Stimulated activated CD8-positive, alpha-beta memory T cell treated with anti-CD3 and anti-CD28 coated beads, Interleukin-2, amount 100 ng/mL, for 1 hour (primary cell): ENCODE data around the gene GTF2H2.
"Not testable (repeated sequence)": the region's sequence is repeated elsewhere in the genome, so short reads cannot be mapped to it uniquely, and the experiment has no call there.

ENCODE experiments used
- DNase-seq, 2 donors: peaks; one replicate each; pipeline ENCODE4 v3.0.0-alpha.2; 2020; ENCODE audit warnings: low read depth in 2 of 2

GTF2H2 gene

DNA sequence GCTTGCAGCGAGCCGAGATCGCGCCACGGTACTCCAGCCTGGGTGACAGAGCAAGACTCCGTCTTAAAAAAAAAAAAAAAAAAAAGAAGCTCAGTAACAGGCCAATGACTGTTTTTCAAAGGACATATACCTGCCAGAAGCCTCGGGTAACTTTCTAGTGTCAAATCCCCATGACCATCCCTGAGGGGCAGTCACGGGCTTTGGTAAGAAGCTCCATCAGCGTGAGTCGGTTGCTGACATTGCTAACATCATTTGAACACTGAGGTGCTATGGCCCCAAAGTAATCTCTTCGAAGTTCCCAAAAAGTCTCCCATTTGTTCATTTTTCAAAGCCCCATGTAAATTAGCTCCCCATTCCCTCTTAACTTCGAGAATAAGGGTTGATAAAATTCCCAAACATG lies 53.9 kb downstream of the GTF2H2 start:
- no peak for DNase-seq

DNA sequence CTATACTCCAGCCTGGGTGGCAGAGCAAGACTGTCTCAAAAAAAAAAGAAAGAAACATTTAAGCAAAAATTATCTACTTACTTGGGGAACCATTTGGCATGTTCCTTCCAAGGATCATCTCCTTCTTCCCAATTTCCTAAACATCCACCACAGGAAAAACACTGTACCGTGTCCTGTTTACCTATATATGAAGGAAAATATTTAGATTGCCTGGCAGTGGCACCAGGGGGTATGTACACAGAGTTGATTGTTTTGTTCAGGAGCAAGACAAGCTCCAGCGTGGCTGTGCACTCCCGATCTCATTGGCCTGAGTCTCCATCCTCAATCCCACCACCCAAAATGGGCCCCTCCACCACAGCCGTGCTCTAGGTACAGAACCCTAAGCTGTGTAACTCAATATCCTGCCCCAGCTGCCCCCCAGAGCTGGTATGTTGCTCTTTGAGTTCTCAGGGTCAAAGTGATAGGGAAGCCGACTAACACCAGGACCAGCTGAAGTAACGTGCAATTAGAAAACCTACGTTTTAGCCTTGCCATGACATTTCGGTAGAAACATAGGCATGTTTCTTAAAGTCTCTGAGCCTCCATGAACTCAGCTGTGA lies 56.2 kb downstream of the GTF2H2 start:
- no peak for DNase-seq

DNA sequence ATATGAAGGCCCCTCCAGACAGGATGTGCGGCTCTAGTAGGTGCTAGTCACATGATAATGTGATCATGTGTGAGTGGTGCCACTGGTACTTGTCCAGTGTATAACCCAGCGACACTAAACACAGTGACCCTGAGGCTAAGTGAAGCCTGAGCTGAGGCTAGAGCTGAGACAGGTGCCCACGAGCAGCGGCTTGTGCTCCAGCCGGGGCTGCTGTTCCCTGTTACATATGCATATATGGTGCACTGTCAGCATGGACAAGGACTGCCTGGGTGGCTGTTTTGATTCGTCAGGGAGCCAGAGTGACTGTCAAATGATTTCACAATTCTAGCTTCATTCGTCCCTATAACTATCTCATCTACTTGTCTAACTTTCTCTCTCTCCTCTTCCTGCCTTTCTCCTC lies 60.5 kb downstream of the GTF2H2 start:
- DNase-seq: not testable (repeated sequence)
